Osteoblast (primary cell): Measurements from ENCODE around the gene LSM14B. TPM values are rescaled to one million over a fixed set of nuclear protein-coding genes. Genes with fewer than 3 reads are reported as not detected.

Experiments
- DNase-seq: peaks from one replicate; pipeline ENCODE4 v3.0.0; 2011; ENCODE audit warnings: low spot score, mixed read lengths; ENCODE audit not compliant: insufficient read length; ENCODE audit errors: missing footprints
- H2AFZ ChIP-seq: 2 replicates; pipeline ENCODE4 v1.6.0; 2011; ENCODE audit warnings: mild to moderate bottlenecking, low read length
- H3K27ac ChIP-seq: 2 replicates; pipeline ENCODE4 v1.5.1; 2011; ENCODE audit warnings: mild to moderate bottlenecking, low read depth, low read length, moderate library complexity
- H3K27me3 ChIP-seq: 2 replicates; pipeline ENCODE4 v1.6.0; 2012; ENCODE audit warnings: mild to moderate bottlenecking, control low read depth, inconsistent platforms, low read length, moderate library complexity; ENCODE audit not compliant: insufficient read depth
- H3K36me3 ChIP-seq: 2 replicates; pipeline ENCODE4 v1.5.1; 2011; ENCODE audit warnings: mild to moderate bottlenecking, low read length, control low read depth, moderate library complexity; ENCODE audit not compliant: insufficient read depth
- H3K4me1 ChIP-seq: 2 replicates; pipeline ENCODE4 v1.5.1; 2011; ENCODE audit warnings: mild to moderate bottlenecking, low read length, control low read depth, moderate library complexity; ENCODE audit not compliant: insufficient read depth
- H3K4me2 ChIP-seq: 2 replicates; pipeline ENCODE4 v1.6.0; 2011; ENCODE audit warnings: mild to moderate bottlenecking, low read length; ENCODE audit not compliant: insufficient read depth
- H3K4me3 ChIP-seq: fragments of 200-600 bp; sonication (generic); 3 replicates; pipeline ENCODE4 v1.5.1; 2012; ENCODE audit warnings: mild to moderate bottlenecking, low read length, inconsistent platforms; ENCODE audit not compliant: insufficient read depth
- H3K79me2 ChIP-seq: 2 replicates; pipeline ENCODE4 v1.6.0; 2012; ENCODE audit warnings: mild to moderate bottlenecking, low read length, control low read depth, inconsistent platforms; ENCODE audit not compliant: insufficient read depth
- H3K9me3 ChIP-seq: 2 replicates; pipeline ENCODE4 v1.5.1; 2011; ENCODE audit warnings: low read depth, low read length, control low read depth
- H4K20me1 ChIP-seq: 2 replicates; pipeline ENCODE4 v1.6.0; 2012; ENCODE audit warnings: mild to moderate bottlenecking, low read length, control low read depth; ENCODE audit not compliant: insufficient read depth
- total RNA-seq: library from RNA; depleted of rRNA; stranded (reverse); fragments of >200 nt; gene quantifications from 2 replicates; pipeline ENCODE4 v1.2.3, GENCODE V29; 2012
- TF ChIP-seq, protein P1 (sequence below): IDR thresholded peaks from 2 replicates; pipeline ENCODE4 v1.5.1; 2011; ENCODE audit warnings: mild to moderate bottlenecking, low read depth, low read length, moderate library complexity; ENCODE audit errors: extremely low read depth

LSM14B gene
- total RNA-seq, 1 donor = 48.5 TPM

DNA sequence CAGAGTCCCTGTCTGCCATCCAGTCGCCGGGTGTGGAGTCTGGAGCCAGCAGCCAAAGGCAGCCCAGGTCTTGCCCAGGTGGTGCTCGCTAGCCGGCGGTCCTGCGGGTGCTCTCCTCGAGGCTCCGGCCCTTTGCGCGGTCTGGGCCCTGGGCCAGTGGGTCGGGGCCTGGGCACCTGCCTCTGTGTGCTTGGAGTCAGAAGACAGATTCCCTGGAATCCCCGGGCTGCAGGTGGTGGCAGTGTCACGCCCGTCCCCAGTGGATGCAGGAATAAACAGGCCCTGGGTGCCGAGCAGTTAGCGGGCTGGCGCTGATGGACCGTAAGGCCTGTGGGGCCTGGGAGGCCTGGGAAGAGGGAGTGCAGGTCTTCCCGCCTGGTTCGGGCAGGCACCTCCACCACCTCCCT, 26.6 kb downstream of the LSM14B start:
- Histone ChIP-seq H3K36me3 (peaks cover 9% of the 10 kb centered on the region), H2AFZ (no peak overlapping the region), H3K9me3 (no peaks in the 10 kb centered on the region), H4K20me1 (peaks cover 79% of the 10 kb centered on the region), H3K27me3 (no peaks in the 10 kb centered on the region), H3K27ac (no peak overlapping the region), H3K4me2 (no peak overlapping the region), H3K4me1 (peaks cover 8% of the 10 kb centered on the region), H3K4me3 (no peak overlapping the region), H3K79me2 (peaks cover 98% of the 10 kb centered on the region)
- TF ChIP-seq, protein P1, sequence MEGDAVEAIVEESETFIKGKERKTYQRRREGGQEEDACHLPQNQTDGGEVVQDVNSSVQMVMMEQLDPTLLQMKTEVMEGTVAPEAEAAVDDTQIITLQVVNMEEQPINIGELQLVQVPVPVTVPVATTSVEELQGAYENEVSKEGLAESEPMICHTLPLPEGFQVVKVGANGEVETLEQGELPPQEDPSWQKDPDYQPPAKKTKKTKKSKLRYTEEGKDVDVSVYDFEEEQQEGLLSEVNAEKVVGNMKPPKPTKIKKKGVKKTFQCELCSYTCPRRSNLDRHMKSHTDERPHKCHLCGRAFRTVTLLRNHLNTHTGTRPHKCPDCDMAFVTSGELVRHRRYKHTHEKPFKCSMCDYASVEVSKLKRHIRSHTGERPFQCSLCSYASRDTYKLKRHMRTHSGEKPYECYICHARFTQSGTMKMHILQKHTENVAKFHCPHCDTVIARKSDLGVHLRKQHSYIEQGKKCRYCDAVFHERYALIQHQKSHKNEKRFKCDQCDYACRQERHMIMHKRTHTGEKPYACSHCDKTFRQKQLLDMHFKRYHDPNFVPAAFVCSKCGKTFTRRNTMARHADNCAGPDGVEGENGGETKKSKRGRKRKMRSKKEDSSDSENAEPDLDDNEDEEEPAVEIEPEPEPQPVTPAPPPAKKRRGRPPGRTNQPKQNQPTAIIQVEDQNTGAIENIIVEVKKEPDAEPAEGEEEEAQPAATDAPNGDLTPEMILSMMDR = no peak
- DNase-seq = peak; percentile 69

DNA sequence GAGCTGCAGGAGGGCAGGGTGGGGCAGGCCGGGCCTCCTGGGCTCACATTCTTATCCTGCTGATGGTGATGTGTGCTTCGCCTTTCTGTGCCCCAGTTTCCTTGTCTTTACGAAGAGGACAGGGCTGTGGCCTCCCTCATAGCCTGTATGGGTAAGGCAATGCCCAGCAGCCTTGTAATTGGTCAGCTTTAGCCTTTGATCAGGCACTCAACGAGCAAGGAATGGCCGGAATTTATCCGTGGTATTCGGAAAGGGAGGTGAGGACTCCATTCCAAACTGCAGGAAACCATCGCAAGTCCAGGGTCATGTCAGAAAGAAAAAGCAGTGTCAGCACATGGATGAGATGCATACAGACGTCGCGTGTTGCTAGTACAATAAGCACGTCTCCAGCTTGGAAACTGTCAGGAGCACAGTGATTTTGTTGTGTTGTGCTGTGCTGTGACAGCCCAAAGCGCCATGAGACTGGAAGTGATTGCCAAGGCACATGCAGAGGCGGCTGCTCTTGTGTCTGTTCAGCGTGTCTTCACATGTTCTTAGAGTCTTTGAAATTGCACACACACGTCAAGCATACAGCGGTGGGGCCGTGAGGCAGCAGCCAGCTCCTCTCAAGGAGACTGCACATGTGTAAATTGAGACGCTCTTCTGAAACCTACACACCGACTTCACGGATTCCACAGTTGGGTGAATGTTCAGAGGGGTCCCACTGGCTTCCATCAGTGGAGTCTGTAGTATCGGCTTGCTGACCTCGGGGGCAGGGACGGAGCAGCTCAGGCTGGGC, 27.4 kb downstream of the LSM14B start:
- peaks cover 79% of the 10 kb centered on the region for H4K20me1 ChIP-seq

DNA sequence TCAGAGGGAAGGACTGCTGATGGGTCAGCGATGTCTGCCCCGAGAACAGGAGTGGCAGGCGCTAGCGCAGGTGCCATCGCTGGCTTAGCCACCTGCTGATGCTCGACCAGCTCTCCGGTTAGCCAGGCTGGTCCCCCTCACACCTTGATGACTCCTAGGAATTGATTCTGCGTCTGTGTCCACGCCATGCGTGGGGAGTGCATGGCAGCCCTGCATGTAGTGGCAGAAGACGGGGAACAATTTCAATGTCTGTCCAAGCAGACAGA, 28.0 kb downstream of the LSM14B start:
- H3K9me3 ChIP-seq = no peaks in the 10 kb centered on the region
- H3K36me3 ChIP-seq = peaks cover 9% of the 10 kb centered on the region
- no peak overlapping the region for H2AFZ ChIP-seq
- H3K27me3 ChIP-seq = no peaks in the 10 kb centered on the region
- H3K4me1 ChIP-seq = peaks cover under 1% of the 10 kb centered on the region
- no peak overlapping the region for H3K4me3 ChIP-seq
- H4K20me1 ChIP-seq = peaks cover 77% of the 10 kb centered on the region
- H3K27ac ChIP-seq = no peak overlapping the region
- TF ChIP-seq, protein P1 = no peak
- peak; percentile 46 for DNase-seq
- H3K4me2 ChIP-seq = no peak overlapping the region
- H3K79me2 ChIP-seq = peaks cover 99% of the 10 kb centered on the region

More for the DNA sequence above, 27.4 kb downstream of the LSM14B start:
- H3K4me3 ChIP-seq = no peak overlapping the region
- H3K27me3 ChIP-seq = no peaks in the 10 kb centered on the region
- peak; percentile 71 for DNase-seq
- peaks cover 99% of the 10 kb centered on the region for H3K79me2 ChIP-seq
- no peaks in the 10 kb centered on the region for H3K9me3 ChIP-seq
- H3K36me3 ChIP-seq = peaks cover 9% of the 10 kb centered on the region
- H3K4me1 ChIP-seq = peaks cover 5% of the 10 kb centered on the region
- H3K4me2 ChIP-seq = no peak overlapping the region
- no peak overlapping the region for H2AFZ ChIP-seq
- TF ChIP-seq, protein P1 = no peak
- H3K27ac ChIP-seq = no peak overlapping the region

DNA sequence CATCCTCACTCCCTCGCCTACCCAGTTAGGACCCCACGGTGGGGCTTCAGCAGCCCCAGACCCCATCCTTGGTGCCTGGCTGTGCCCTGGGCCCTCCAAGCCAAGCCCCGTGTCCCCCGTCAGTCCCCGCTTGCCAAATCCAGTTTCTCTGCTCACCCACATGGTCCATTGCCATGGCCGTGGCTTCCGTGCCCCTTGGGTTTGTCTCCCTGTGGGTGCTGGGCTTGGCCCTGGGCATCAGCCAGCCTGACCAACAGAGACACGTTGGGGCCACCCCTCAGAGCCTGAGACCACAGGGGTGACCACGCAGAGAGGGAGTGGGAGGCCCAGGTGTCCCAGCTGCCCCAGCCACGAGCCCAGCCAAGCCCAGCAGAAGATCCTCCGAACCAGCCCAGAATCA, 28.9 kb downstream of the LSM14B start:
- TF ChIP-seq, protein P1 = no peak
- Histone ChIP-seq H2AFZ (no peak overlapping the region), H3K27me3 (no peaks in the 10 kb centered on the region), H3K4me1 (no peaks in the 10 kb centered on the region), H3K27ac (no peak overlapping the region), H3K79me2 (peaks cover 99% of the 10 kb centered on the region), H3K36me3 (peaks cover 6% of the 10 kb centered on the region), H4K20me1 (peaks cover 77% of the 10 kb centered on the region), H3K9me3 (no peaks in the 10 kb centered on the region), H3K4me2 (no peak overlapping the region), H3K4me3 (no peak overlapping the region)
- peak; percentile 62 for DNase-seq
